Thoracic aorta (tissue), 2 donors: ENCODE data around the gene CD300LD. TPM values are rescaled to one million over a fixed set of nuclear protein-coding genes. Genes with fewer than 3 reads are reported as not detected.

Source experiments
- ATAC-seq: fragments of 150-250 bp; one replicate; pipeline ENCODE4 v1.8.0; 2017; ENCODE audit warnings: low read depth; ENCODE audit not compliant: insufficient number of reproducible peaks, low FRiP score
- DNase-seq: peaks from one replicate; pipeline ENCODE4 v3.0.0-alpha.2; 2020; ENCODE audit warnings: low spot score
- H3K27ac ChIP-seq, 2 donors: fragments of 200-600 bp; sonication (generic); 1 replicate in 1 of 2; 2 replicates in 1 of 2; pipeline ENCODE4 v1.5.1; 2016; ENCODE audit warnings: mild to moderate bottlenecking in 2 of 2, moderate library complexity in 2 of 2
- H3K27me3 ChIP-seq: fragments of 200-600 bp; sonication (generic); replicated peaks from 2 replicates; pipeline ENCODE4 v1.6.0; 2016; ENCODE audit warnings: mild to moderate bottlenecking; ENCODE audit not compliant: insufficient read depth
- H3K36me3 ChIP-seq: fragments of 200-600 bp; sonication (generic); one replicate; pipeline ENCODE4 v1.5.1; 2016
- H3K4me1 ChIP-seq, 2 donors: fragments of 200-600 bp; sonication (generic); 1 replicate in 1 of 2; 2 replicates in 1 of 2; pipeline versions ENCODE4 v1.5.1 to v1.6.0; 2016; ENCODE audit warnings: low read depth in 2 of 2, mild to moderate bottlenecking in 1 of 2; ENCODE audit not compliant: control insufficient read depth in 1 of 2
- H3K4me3 ChIP-seq: fragments of 200-600 bp; sonication (generic); 2 replicates; pipeline ENCODE4 v1.5.1; 2016; ENCODE audit warnings: mild to moderate bottlenecking
- H3K9me3 ChIP-seq: fragments of 200-600 bp; sonication (generic); 2 replicates; pipeline ENCODE4 v1.5.1; 2016
- CTCF ChIP-seq: fragments of 200-600 bp; sonication (generic); IDR thresholded peaks from one replicate; pipeline ENCODE4 v1.5.1; 2019; ENCODE audit warnings: antibody characterized with exemption
- total RNA-seq, 2 donors: library from RNA; depleted of rRNA; stranded (reverse); fragments of >200 nt; gene quantifications; one replicate each; pipeline versions ENCODE4 v1.1.0 to v1.2.3, GENCODE V29; 2016

The CD300LD gene
- total RNA-seq, 2 donors from 2014 or later, result not detected

GRCh38 chr17:74530831-74531150, 61.3 kb downstream of the CD300LD start:
- Histone ChIP-seq H3K4me3 (no peak overlapping the region), H3K4me1 (no peaks in the 10 kb centered on the region), H3K9me3 (no peaks in the 10 kb centered on the region), H3K27ac (no peak overlapping the region), H3K36me3 (no peaks in the 10 kb centered on the region), H3K27me3 (no peaks in the 10 kb centered on the region)
- TF ChIP-seq CTCF, result no peak
- no peak for DNase-seq
- ATAC-seq, result no peak

Other genes starting within 250 kb of the CD300LD start
- not detected for gene BTBD17, start 230.4 kb downstream of the CD300LD start, total RNA-seq
- not detected for gene GPR142, start 224.8 kb downstream of the CD300LD start, total RNA-seq
- 10 to 100 TPM; 56.0 to 67.0 TPM for gene GPRC5C, start 160.2 kb downstream of the CD300LD start, total RNA-seq
- 1 to 10 TPM; 7.7 to 8.0 TPM for gene CD300A, start 125.6 kb downstream of the CD300LD start, total RNA-seq
- under 1 TPM; 0.81 to 0.85 TPM for gene CD300LB, start 60.8 kb downstream of the CD300LD start, total RNA-seq
- 1 to 10 TPM; 2.5 to 4.3 TPM for gene CD300C, start 46.2 kb downstream of the CD300LD start, total RNA-seq
- not detected for gene CD300H, start 24.8 kb downstream of the CD300LD start, total RNA-seq
- 10 to 100 TPM in 1 of 2 donors, under 1 TPM in 1; 0.14 to 10.4 TPM for gene CD300E, start 31.5 kb upstream of the CD300LD start, total RNA-seq
- 1 to 10 TPM in 1 of 2 donors, not detected in 1; 2.3 TPM for gene CD300LF, start 120.6 kb upstream of the CD300LD start, total RNA-seq
- 1 to 10 TPM; 2.2 to 3.2 TPM for gene RAB37, start 145.0 kb upstream of the CD300LD start, total RNA-seq
- 10 to 100 TPM; 23.2 to 32.8 TPM for gene NHERF1, start 156.3 kb upstream of the CD300LD start, total RNA-seq
- 10 to 100 TPM; 37.1 to 39.4 TPM for gene NAT9, start 184.1 kb upstream of the CD300LD start, total RNA-seq